ENCODE results near the gene SEMA4F.

DNA sequence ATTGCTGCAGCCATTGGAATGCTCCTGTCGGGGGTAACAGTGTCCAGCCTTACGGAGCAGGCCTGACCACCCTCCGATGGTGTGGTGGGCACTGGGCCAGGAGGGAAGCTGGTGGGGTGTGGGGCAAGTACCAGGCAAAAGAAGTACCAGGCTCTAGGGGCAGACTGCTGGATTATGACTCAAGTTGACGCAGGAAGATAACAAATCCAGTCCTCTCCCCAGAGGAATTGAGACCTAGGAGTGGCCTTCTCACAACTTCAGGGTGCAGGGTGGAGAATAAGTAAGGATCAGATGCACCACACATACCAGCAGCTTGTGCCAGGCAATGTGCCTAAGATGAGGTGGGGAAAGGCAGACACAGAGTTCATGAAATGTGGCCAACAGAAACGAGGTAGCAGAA is 37.9 kb downstream of the SEMA4F start:
- TF ChIP-seq JUN (IDR thresholded peaks at IDR 0.05) (no peak), MAZ (IDR thresholded peaks at IDR 0.05; ENCODE audit: borderline replicate concordance, low read depth, low read length) (no peak), EP300 (IDR thresholded peaks at IDR 0.05) (no peak), ESRRA (IDR thresholded peaks at IDR 0.05; ENCODE audit: borderline replicate concordance, low read length) (no peak), CHD2 (IDR thresholded peaks at IDR 0.05; ENCODE audit: low read length, partially characterized antibody) (no peak), POLR2A (IDR thresholded peaks at IDR 0.05; ENCODE audit: low read length) (no peak)
- TF ChIP-seq, protein P1, sequence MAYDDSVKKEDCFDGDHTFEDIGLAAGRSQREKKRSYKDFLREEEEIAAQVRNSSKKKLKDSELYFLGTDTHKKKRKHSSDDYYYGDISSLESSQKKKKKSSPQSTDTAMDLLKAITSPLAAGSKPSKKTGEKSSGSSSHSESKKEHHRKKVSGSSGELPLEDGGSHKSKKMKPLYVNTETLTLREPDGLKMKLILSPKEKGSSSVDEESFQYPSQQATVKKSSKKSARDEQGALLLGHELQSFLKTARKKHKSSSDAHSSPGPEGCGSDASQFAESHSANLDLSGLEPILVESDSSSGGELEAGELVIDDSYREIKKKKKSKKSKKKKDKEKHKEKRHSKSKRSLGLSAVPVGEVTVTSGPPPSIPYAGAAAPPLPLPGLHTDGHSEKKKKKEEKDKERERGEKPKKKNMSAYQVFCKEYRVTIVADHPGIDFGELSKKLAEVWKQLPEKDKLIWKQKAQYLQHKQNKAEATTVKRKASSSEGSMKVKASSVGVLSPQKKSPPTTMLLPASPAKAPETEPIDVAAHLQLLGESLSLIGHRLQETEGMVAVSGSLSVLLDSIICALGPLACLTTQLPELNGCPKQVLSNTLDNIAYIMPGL (CRISPR knock-in tag; IDR thresholded peaks at IDR 0.05; ENCODE audit: borderline replicate concordance), result no peak
